Tibial nerve (tissue), 3 donors: ENCODE results near the gene OR2Z1.

Source experiments
- POLR2A ChIP-seq, 2 donors: fragments of 450-650 bp; IDR thresholded peaks; one replicate each; pipeline ENCODE4 v1.6.1; 2017; ENCODE audit warnings: antibody characterized with exemption in 2 of 2, mild to moderate bottlenecking in 2 of 2, moderate library complexity in 2 of 2
- TF ChIP-seq, protein P1 (sequence below), 5 experiments: fragments of 200-600 bp in 3 of 5; fragments of 450-650 bp in 2 of 5; sonication (generic) in 3 of 5; IDR thresholded peaks; one replicate each; pipeline ENCODE4 v1.5.1; 2016 to 2019; ENCODE audit warnings: antibody characterized with exemption in 5 of 5, mild to moderate bottlenecking in 3 of 5, moderate library complexity in 2 of 5

DNA sequence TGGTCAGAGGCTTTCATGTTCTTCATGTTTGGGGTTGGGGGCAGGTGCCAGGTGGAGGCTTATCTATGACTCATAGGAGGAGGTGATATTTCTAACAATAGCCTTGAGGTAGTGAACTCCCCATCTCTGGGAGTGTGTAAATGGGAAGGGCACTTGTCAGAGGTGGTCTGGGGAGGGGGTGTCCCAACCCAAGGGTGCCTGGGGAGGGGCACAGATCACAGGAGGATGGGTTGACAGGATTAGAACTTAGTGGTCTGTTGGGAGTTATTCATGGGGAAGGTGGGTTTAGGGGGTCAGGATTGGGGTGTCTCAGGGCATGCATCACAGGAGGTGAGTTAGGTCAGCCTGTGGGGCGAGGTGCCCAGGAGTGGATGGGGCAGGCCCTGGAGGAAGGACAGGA lies 24.4 kb upstream of the OR2Z1 start:
- TF ChIP-seq, protein P1, sequence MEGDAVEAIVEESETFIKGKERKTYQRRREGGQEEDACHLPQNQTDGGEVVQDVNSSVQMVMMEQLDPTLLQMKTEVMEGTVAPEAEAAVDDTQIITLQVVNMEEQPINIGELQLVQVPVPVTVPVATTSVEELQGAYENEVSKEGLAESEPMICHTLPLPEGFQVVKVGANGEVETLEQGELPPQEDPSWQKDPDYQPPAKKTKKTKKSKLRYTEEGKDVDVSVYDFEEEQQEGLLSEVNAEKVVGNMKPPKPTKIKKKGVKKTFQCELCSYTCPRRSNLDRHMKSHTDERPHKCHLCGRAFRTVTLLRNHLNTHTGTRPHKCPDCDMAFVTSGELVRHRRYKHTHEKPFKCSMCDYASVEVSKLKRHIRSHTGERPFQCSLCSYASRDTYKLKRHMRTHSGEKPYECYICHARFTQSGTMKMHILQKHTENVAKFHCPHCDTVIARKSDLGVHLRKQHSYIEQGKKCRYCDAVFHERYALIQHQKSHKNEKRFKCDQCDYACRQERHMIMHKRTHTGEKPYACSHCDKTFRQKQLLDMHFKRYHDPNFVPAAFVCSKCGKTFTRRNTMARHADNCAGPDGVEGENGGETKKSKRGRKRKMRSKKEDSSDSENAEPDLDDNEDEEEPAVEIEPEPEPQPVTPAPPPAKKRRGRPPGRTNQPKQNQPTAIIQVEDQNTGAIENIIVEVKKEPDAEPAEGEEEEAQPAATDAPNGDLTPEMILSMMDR (IDR thresholded peaks at IDR 0.05), result no peak
- no peak for TF ChIP-seq POLR2A (IDR thresholded peaks at IDR 0.05)
